ENCODE measurements around the gene ROCK2.

The ROCK2 gene

DNA sequence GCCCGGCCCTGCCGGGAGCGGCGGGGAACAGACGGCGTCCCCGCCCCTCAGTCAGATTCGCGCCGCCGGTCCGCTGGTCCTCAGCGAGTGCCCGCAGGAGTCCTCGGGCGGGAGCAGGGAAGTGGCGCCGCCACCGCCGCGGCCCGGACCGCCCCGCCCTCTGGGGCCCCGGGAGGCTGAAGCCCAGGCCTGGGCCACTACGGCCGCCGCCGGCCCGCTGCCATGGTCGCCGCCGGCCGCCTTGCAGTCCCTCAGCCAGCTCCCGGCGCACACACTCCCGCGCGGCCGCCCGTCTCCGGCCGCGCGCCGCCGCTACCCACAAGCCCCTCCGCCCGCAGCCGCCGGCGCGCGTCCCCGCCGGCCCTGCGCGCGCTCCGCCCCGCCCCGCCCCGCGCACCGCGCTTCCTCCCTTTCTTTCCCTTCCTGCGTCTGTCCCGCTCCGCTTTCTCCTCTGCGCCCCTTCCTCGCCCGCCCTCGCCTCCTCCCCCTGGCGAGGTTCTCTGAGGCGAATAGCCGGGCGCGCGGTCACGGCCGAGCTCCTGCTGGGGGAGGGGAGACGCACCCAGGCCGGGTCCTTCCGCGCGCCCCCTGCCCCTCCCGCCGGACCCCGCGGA, at the start of gene ROCK2:
TSS of gene ROCK2 (minus strand) at position 295 of the 614 bp plus-strand sequence. CDS start 500 bp downstream, outside the sequence.
- Mint-ChIP-seq H3K4me3 (peak within 1 kb of the TSS; percentile 98), H3K36me3 (ENCODE audit: low read depth) (no peaks in the 10 kb centered on the region), H3K9me3 (no peaks in the 10 kb centered on the region), H3K4me1 (ENCODE audit: low read depth) (peaks cover 31% of the 10 kb centered on the region), H3K27me3 (no peaks in the 10 kb centered on the region), H3K27ac (peak within 1 kb of the TSS; percentile 93)

DNA sequence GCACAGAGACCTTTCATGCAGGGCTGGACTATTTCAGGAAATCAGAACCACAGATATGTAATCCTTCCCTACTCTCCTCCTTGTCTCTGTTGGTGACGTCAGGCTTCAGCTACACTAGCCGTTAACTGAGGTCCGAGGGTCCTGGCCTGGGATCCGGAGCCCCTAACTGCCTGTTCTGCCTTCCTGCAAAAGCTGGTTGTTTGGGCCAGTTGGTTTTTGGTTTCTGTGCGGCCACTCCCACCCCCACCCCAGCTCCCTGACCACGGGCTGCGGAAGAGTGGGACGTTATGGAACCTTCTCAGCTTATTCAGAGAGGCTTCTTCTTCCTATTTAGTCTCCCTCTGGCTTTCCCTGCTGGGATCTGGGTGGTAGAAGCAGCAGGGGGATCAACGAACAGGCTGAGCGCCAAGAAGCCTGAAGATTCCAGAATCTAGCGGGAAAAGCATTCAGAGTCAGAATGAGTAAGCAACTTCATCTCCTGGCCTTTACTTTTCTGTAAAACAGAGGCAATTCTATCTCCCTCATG, 49.3 kb upstream of the ROCK2 start:
- Mint-ChIP-seq H3K4me3 (no peak overlapping the region), H3K27ac (no peak overlapping the region), H3K27me3 (no peaks in the 10 kb centered on the region), H3K4me1 (ENCODE audit: low read depth) (no peaks in the 10 kb centered on the region), H3K9me3 (no peaks in the 10 kb centered on the region), H3K36me3 (ENCODE audit: low read depth) (no peaks in the 10 kb centered on the region)

DNA sequence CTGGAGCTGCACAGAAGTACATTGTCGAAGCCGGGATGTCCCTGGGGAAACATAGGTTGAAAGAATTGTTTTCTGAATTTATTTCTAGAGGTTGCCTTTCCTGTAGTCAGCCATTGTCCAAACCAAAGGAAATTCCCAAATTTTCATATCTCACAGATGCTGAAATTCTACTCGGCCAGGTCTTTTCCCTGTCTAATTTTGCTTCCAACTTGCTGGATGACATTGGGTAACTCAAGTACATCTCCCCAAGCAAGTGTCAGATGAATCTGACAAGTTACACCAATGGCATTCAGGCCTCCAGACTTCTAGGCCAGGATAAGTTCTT, 47.5 kb upstream of the ROCK2 start:
- no peak overlapping the region for H3K27ac Mint-ChIP-seq
- no peaks in the 10 kb centered on the region for H3K36me3 Mint-ChIP-seq (ENCODE audit: low read depth)
- H3K9me3 Mint-ChIP-seq: no peaks in the 10 kb centered on the region
- no peak overlapping the region for H3K4me3 Mint-ChIP-seq
- no peaks in the 10 kb centered on the region for H3K27me3 Mint-ChIP-seq
- H3K4me1 Mint-ChIP-seq (ENCODE audit: low read depth): no peaks in the 10 kb centered on the region

DNA sequence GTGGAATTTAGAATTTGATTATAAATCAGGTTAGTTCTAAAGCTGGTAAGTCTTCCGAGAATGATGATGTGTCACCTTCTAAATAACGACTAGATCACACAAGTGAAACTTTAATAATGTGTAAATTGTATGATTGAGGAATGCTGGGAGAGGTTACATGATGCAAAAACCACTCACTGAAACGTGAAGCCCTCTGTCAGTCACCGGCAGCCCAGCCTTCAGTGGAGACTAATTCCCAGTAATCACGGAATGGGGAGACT, 45.9 kb upstream of the ROCK2 start:
- no peaks in the 10 kb centered on the region for H3K9me3 Mint-ChIP-seq
- H3K27me3 Mint-ChIP-seq: no peaks in the 10 kb centered on the region

DNA sequence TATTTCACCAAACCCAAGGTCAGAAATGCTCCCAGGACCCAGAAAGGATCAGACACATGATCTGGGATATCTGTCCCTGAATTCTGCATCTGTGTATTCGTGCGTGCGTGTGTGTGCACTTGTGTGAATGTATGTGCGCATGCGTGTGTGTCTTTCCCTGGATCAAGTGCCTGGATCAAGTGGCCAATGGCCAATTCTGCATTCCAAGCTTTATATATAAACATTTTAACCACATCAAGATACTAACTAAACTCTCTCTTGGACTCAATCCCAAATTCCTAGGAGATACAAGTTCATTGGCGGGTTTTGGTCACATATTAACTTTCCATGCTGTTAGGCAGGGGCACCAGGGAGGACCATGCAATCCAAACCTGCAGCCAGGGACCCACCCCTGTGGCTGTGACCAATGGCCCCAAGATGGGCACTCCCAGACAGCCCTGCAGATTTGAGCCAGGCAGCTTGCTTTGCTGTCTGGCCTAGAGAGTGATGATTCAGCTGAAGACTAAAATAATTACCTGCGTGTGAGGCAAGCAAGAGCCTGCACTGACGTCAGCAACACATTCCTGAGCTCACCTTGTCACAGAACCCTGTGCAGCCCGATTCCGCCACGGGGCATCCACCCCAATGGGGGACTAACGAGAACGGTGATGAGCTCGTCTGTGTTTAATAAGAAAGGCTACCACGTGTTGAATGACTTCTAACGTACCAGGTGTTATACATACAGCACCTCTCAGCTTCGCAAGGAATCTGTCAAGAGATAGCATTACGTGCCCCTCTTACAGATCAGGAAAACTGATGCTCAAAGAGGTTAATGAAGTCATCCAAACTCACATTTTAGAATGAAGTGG, 45.3 kb upstream of the ROCK2 start:
- Mint-ChIP-seq H3K27ac (no peak overlapping the region), H3K9me3 (no peaks in the 10 kb centered on the region), H3K4me1 (ENCODE audit: low read depth) (no peaks in the 10 kb centered on the region), H3K4me3 (no peak overlapping the region), H3K27me3 (no peaks in the 10 kb centered on the region), H3K36me3 (ENCODE audit: low read depth) (no peaks in the 10 kb centered on the region)

More for the DNA sequence above, 45.9 kb upstream of the ROCK2 start:
- Mint-ChIP-seq H3K36me3 (ENCODE audit: low read depth) (no peaks in the 10 kb centered on the region), H3K4me3 (no peak overlapping the region), H3K27ac (no peak overlapping the region), H3K4me1 (ENCODE audit: low read depth) (no peaks in the 10 kb centered on the region)

DNA sequence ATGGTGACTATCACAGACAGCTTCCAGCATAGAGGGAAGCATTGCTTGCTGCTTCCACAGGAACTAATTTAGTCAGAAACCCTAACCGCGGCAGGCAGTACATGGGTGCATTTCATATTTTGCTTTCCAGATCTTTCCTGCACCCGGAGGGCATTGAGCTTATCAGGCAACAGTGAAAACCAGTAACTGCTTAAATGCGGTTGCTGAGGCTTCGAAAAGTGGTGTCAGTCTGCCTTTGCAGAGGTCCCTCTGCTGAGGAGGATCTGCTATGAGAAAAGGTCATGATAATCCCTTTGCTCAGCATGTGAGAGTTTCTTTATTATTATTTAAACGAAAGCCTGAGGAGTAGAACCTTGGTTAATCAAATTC, 44.6 kb upstream of the ROCK2 start:
- H3K9me3 Mint-ChIP-seq: no peaks in the 10 kb centered on the region
- no peaks in the 10 kb centered on the region for H3K4me1 Mint-ChIP-seq (ENCODE audit: low read depth)
- no peaks in the 10 kb centered on the region for H3K36me3 Mint-ChIP-seq (ENCODE audit: low read depth)
- no peak overlapping the region for H3K27ac Mint-ChIP-seq
- H3K27me3 Mint-ChIP-seq: no peaks in the 10 kb centered on the region
- no peak overlapping the region for H3K4me3 Mint-ChIP-seq

DNA sequence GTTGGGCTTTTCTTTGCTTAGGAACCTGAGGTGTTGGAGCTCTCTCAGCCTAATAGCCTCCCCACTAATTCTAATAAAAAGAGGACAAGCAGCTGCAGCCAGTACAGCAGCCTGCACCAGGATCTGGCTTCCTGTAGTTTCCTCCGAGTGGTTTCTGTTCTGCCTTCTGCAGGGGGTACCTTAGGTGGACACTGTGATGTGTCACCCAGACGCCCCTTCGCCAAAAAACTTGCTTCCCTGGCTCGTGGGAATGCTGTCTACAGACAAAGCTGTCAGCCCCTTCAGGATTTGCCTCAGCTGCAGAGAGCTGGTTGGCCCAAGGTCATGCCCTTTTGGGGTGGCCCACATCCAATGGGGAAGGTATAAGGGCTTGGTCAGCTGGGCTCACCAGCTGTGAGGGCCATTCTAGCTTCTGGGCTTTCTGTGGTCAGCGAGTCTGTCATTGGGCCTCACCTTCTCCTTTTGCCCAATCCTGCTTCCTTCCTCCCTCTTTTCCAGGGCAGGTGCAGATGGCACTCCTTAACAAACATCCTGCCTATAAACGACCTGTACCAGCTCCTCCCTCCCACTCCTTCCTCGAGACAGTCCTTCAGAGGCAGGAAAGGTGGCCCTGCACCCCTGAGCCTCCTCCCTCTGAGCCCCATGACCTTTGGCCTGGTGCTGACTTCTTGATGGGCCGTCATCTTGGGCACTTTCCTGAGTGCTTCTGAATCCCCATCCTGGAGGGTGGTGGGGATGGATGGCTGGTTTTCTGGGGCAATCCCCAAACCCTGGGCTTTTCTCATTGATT, 44.0 kb upstream of the ROCK2 start:
- no peaks in the 10 kb centered on the region for H3K27me3 Mint-ChIP-seq
- H3K36me3 Mint-ChIP-seq (ENCODE audit: low read depth): no peaks in the 10 kb centered on the region
- H3K27ac Mint-ChIP-seq: no peak overlapping the region
- no peak overlapping the region for H3K4me3 Mint-ChIP-seq
- no peaks in the 10 kb centered on the region for H3K9me3 Mint-ChIP-seq
- no peaks in the 10 kb centered on the region for H3K4me1 Mint-ChIP-seq (ENCODE audit: low read depth)

DNA sequence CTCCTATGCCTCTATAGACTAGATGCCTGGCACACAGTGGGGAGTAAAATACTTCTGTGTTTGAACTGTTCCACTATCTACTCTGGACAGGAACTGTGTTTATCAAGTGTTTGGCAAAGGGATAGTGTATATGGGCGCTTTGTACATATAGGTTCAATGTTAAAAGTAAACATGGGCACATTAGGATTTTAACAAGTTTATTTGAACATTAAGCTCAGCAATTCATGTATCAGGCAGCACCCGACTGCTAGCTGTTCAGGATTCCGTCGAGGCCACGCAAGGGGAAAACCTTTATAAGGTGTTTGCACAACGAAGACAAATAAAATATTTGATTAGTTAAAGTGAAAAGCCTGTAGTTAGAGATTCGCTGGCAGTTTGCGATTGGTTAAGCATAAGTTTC, 43.4 kb upstream of the ROCK2 start:
- Mint-ChIP-seq H3K36me3 (ENCODE audit: low read depth) (no peaks in the 10 kb centered on the region), H3K9me3 (no peaks in the 10 kb centered on the region), H3K4me1 (ENCODE audit: low read depth) (no peaks in the 10 kb centered on the region), H3K27me3 (no peaks in the 10 kb centered on the region), H3K27ac (no peak overlapping the region), H3K4me3 (no peak overlapping the region)

DNA sequence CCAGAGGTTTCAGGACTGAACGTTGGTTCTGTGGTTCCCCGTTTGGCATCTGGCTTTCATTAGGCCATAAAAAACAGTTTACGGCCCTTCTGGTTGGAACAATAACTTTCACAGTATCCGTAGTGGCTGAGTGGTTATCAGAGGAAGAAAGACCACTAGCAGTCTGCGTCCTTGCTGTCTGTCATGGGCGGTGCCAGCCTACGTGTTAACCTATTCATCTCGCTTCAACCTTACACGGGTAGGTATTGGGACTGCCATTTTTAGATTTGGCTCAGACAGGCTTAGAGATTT, 42.6 kb upstream of the ROCK2 start:
- Mint-ChIP-seq H3K27ac (no peak overlapping the region), H3K36me3 (ENCODE audit: low read depth) (no peaks in the 10 kb centered on the region), H3K4me1 (ENCODE audit: low read depth) (no peaks in the 10 kb centered on the region), H3K27me3 (no peaks in the 10 kb centered on the region), H3K9me3 (no peaks in the 10 kb centered on the region), H3K4me3 (no peak overlapping the region)

DNA sequence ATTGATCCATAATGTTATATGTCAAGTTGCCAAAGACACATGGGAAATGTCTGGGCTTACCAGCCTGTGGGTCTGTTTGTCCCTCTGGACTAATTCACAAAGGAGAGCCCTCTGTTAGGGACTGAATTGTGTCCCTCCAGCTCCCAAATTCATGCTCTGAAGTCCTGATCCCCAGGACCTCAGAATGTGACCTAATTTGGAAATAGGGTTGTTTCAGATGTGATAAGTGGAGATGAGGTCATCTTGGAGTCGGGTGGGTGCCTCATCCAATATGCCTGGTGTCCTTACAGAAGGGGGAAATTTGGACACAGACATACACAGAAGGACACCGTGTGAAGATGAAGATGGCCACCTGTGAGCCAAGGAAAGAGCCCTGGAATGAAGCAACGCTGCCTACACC, 41.4 kb upstream of the ROCK2 start:
- H3K9me3 Mint-ChIP-seq: no peaks in the 10 kb centered on the region
- H3K4me3 Mint-ChIP-seq: no peak overlapping the region
- H3K4me1 Mint-ChIP-seq (ENCODE audit: low read depth): no peaks in the 10 kb centered on the region
- H3K27me3 Mint-ChIP-seq: no peaks in the 10 kb centered on the region
- no peaks in the 10 kb centered on the region for H3K36me3 Mint-ChIP-seq (ENCODE audit: low read depth)
- no peak overlapping the region for H3K27ac Mint-ChIP-seq

DNA sequence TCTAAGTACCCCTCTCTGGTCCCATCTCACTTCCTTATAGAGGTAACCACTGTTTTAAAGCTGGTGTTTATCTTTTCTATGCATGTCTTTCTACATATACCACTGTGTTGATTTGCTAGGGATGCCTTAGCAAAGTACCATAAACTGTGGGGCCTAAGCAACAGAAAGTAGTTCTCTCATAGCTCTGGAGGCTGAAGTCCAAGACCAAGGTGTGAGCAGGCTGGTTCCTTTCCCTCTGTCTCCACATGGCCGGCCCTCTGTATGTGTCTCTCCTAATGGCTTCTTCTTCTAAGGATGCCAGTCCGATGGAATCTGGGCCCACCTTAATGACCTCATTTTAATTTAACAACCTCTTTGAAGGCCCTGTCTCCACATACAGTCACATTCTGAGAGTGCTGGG, 40.8 kb upstream of the ROCK2 start:
- Mint-ChIP-seq H3K4me3 (no peak overlapping the region), H3K9me3 (no peaks in the 10 kb centered on the region)

DNA sequence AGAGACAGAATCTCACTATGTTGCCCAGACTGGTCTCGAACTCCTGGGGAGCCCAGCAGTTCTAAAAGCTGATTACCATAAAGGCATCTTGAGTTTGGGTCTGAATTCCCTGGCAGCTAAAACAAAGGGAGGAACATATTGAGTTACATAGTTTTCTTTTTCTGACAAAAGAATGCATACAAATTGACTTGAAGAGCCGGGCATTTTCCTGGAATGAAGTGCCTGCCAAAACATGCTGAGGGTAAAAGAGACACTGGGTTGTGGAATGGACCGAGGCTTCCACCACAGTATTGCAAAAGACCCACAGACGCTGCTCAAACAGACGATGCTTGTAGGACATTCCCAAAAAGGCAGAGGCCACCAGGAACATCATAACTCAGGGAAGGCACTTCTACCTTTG, 35.1 kb upstream of the ROCK2 start:
- Mint-ChIP-seq H3K4me1 (ENCODE audit: low read depth) (no peaks in the 10 kb centered on the region), H3K9me3 (no peaks in the 10 kb centered on the region), H3K27ac (no peak overlapping the region), H3K27me3 (no peaks in the 10 kb centered on the region), H3K4me3 (no peak overlapping the region), H3K36me3 (ENCODE audit: low read depth) (no peaks in the 10 kb centered on the region)

More for the DNA sequence above, 40.8 kb upstream of the ROCK2 start:
- Mint-ChIP-seq H3K27me3 (no peaks in the 10 kb centered on the region), H3K4me1 (ENCODE audit: low read depth) (no peaks in the 10 kb centered on the region), H3K27ac (no peak overlapping the region), H3K36me3 (ENCODE audit: low read depth) (no peaks in the 10 kb centered on the region)

DNA sequence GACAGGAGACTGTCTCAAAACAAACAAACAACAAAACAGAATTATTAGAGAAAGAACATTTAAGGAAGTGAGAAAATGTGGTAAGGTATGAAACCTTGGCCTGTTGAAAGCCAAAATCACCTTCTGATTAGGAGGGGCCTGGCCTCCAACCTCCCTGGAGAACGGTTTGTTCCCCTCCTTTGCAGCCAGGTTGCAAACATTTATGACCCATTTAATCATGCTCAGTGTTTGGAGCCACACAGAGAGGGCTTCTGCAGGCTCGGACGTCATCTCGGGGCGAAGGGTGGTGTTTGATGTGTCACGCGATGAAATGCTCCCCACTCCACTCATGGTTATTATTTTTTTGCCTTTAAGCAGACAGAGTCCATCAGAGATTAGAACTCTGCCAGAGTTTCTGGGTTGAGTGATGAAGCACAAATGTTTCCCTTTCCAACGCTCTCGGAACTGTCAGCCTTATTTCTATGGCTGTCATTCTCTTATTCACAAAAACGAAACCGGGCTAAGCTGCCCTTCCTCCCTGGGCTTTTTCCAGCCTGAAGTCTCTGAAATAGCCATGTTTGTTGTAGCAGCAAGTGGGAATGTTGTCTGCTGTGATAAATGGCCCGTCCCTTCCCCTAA, 33.6 kb upstream of the ROCK2 start:
- Mint-ChIP-seq H3K9me3 (no peaks in the 10 kb centered on the region), H3K36me3 (ENCODE audit: low read depth) (no peaks in the 10 kb centered on the region), H3K27me3 (no peaks in the 10 kb centered on the region), H3K27ac (no peak overlapping the region), H3K4me1 (ENCODE audit: low read depth) (no peaks in the 10 kb centered on the region), H3K4me3 (no peak overlapping the region)

DNA sequence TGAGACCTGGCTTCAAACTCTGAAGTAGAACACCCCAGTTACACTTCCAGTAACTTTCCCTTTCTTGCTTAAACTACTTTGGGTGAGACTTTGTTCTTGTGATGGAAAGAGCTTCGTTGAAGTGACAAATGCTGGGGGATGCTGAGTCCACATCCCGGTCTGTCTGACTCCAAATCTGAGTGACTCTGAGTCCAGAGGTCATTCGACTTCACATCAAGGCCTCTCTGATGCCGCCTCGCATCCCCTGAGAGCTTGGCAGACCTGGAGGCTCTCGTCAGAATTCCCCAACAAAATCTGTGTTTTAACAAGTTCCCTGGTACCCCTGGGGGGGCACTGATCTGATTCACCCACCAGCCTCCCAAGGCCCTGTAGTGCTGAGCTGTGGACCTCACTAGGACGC, 31.6 kb upstream of the ROCK2 start:
- Mint-ChIP-seq H3K36me3 (ENCODE audit: low read depth) (no peaks in the 10 kb centered on the region), H3K27me3 (no peaks in the 10 kb centered on the region), H3K4me3 (no peak overlapping the region), H3K27ac (no peak overlapping the region), H3K9me3 (no peaks in the 10 kb centered on the region), H3K4me1 (ENCODE audit: low read depth) (no peaks in the 10 kb centered on the region)

DNA sequence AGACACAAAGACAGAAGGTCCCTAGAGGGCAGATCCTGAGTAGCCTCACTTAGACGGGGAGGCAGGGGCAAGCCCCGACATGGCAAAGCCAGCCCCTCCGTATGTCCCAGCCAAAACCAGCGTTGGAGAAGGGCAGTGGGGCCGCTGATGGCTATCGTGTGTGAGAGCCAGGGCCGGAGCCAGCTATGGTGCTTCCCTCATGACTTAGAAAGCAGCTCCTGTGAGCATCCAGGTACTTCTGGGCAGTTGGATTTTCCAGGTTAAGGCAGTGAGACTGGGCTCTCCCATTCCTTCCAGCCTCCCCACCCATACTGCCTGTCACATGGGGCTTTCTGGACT, 31.2 kb upstream of the ROCK2 start:
- Mint-ChIP-seq H3K9me3 (no peaks in the 10 kb centered on the region), H3K36me3 (ENCODE audit: low read depth) (no peaks in the 10 kb centered on the region), H3K4me3 (no peak overlapping the region), H3K4me1 (ENCODE audit: low read depth) (no peaks in the 10 kb centered on the region), H3K27ac (no peak overlapping the region), H3K27me3 (no peaks in the 10 kb centered on the region)
